Mesenchymal stem cell (in vitro differentiated cells and primary cell): ENCODE data around the gene CBARP.

Experiments used
- DNase-seq: peaks from one replicate; pipeline ENCODE4 v3.0.0-alpha.2; 2013
- H2AFZ ChIP-seq: one replicate; pipeline ENCODE4 v1.6.1; 2013; ENCODE audit warnings: low read depth, mild to moderate bottlenecking, control low read depth, inconsistent platforms, low read length, moderate library complexity
- H2AK5ac ChIP-seq: 2 replicates; pipeline ENCODE4 v1.6.1; 2013; ENCODE audit warnings: low read length, moderate library complexity, mild to moderate bottlenecking, inconsistent platforms; ENCODE audit not compliant: severe bottlenecking
- H2BK120ac ChIP-seq: one replicate; pipeline ENCODE4 v1.6.1; 2013; ENCODE audit warnings: low read depth, mild to moderate bottlenecking, inconsistent platforms, low read length, moderate library complexity
- H2BK12ac ChIP-seq, 2 experiments: one replicate each; pipeline ENCODE4 v1.6.1; 2013; ENCODE audit warnings: inconsistent platforms in 2 of 2, low read length in 2 of 2, mild to moderate bottlenecking in 2 of 2, moderate library complexity in 2 of 2, control low read depth in 1 of 2
- H2BK15ac ChIP-seq: one replicate; pipeline ENCODE4 v1.6.1; 2013; ENCODE audit warnings: mild to moderate bottlenecking, low read depth, inconsistent platforms; ENCODE audit not compliant: poor library complexity, severe bottlenecking
- H2BK5ac ChIP-seq: 2 replicates; pipeline ENCODE4 v1.6.1; 2013; ENCODE audit warnings: low read depth, mild to moderate bottlenecking, low read length, control low read depth, inconsistent platforms; ENCODE audit not compliant: poor library complexity, severe bottlenecking
- H3K14ac ChIP-seq, 2 experiments: one replicate each; pipeline ENCODE4 v1.6.1; 2013; ENCODE audit warnings: inconsistent platforms in 2 of 2, low read length in 2 of 2, control low read depth in 1 of 2, mild to moderate bottlenecking in 1 of 2, moderate library complexity in 1 of 2
- H3K18ac ChIP-seq, 2 experiments: one replicate each; pipeline ENCODE4 v1.6.1; 2013; ENCODE audit warnings: inconsistent platforms in 2 of 2, low read length in 2 of 2, control low read depth in 1 of 2, low read depth in 1 of 2, mild to moderate bottlenecking in 1 of 2
- H3K23ac ChIP-seq, 2 experiments: one replicate each; pipeline ENCODE4 v1.6.1; 2013; ENCODE audit warnings: inconsistent platforms in 2 of 2, low read length in 2 of 2, mild to moderate bottlenecking in 2 of 2, moderate library complexity in 2 of 2, control low read depth in 1 of 2
- H3K27ac ChIP-seq: 2 replicates; pipeline ENCODE4 v1.5.1; 2013; ENCODE audit warnings: mild to moderate bottlenecking, moderate library complexity, low read length, control low read depth, inconsistent platforms; ENCODE audit not compliant: poor library complexity, severe bottlenecking
- H3K27me3 ChIP-seq, 2 experiments: 2 replicates each; pipeline versions ENCODE4 v1.6.1 to v1.7.0; 2013; ENCODE audit warnings: low read length in 2 of 2, mild to moderate bottlenecking in 2 of 2, moderate library complexity in 2 of 2, control low read depth in 1 of 2, inconsistent platforms in 1 of 2; ENCODE audit not compliant: control insufficient read depth in 1 of 2, insufficient read depth in 1 of 2
- H3K36me3 ChIP-seq, 2 experiments: 2 replicates each; pipeline versions ENCODE4 v1.6.1 to v1.7.0; 2013; ENCODE audit warnings: low read length in 2 of 2, control low read depth in 1 of 2, inconsistent platforms in 1 of 2, low read depth in 1 of 2, mild to moderate bottlenecking in 1 of 2; ENCODE audit not compliant: insufficient read depth in 2 of 2, control insufficient read depth in 1 of 2
- H3K4ac ChIP-seq, 2 experiments: one replicate each; pipeline ENCODE4 v1.6.1; 2013; ENCODE audit warnings: inconsistent platforms in 2 of 2, low read length in 2 of 2, mild to moderate bottlenecking in 2 of 2, moderate library complexity in 2 of 2, control low read depth in 1 of 2, low read depth in 1 of 2
- H3K4me1 ChIP-seq: 2 replicates; pipeline ENCODE4 v1.6.1; 2013; ENCODE audit warnings: low read depth, low read length, control low read depth; ENCODE audit not compliant: control insufficient read depth, insufficient read depth
- H3K4me2 ChIP-seq: 2 replicates; pipeline ENCODE4 v1.6.1; 2013; ENCODE audit warnings: low read length, mild to moderate bottlenecking, inconsistent platforms; ENCODE audit not compliant: poor library complexity, severe bottlenecking
- H3K4me3 ChIP-seq, 2 experiments: 2 replicates each; pipeline versions ENCODE4 v1.5.1 to v1.7.0; 2013; ENCODE audit warnings: low read length in 2 of 2, mild to moderate bottlenecking in 2 of 2, control low read depth in 1 of 2, low read depth in 1 of 2; ENCODE audit not compliant: insufficient read depth in 1 of 2
- H3K79me1 ChIP-seq: replicated peaks from 2 replicates; pipeline ENCODE4 v1.6.1; 2013; ENCODE audit warnings: mild to moderate bottlenecking, control low read depth, low read length, inconsistent platforms; ENCODE audit not compliant: poor library complexity, severe bottlenecking
- H3K9ac ChIP-seq: 2 replicates; pipeline ENCODE4 v1.7.0; 2013; ENCODE audit warnings: mild to moderate bottlenecking, low read length, moderate library complexity
- H3K9me3 ChIP-seq: 2 replicates; pipeline ENCODE4 v1.7.0; 2013; ENCODE audit warnings: mild to moderate bottlenecking, low read length; ENCODE audit not compliant: control insufficient read depth
- H4K8ac ChIP-seq: one replicate; pipeline ENCODE4 v1.6.1; 2013; ENCODE audit warnings: inconsistent platforms, mild to moderate bottlenecking, low read length, moderate library complexity
- H4K91ac ChIP-seq: one replicate; pipeline ENCODE4 v1.6.1; 2013; ENCODE audit warnings: mild to moderate bottlenecking, low read length, inconsistent platforms
- whole genome bisulfite sequencing: methylation state at CpG from one replicate; pipeline ENCODE4 v1.1.7; 2013; ENCODE audit warnings: mixed read lengths; 5-methylcytosine and 5-hydroxymethylcytosine counted together

The CBARP gene

GRCh38 chr19:1231729-1232637 is 5.8 kb downstream of the CBARP start:
- Histone ChIP-seq H3K27me3 (no peaks in the 10 kb centered on the region), H3K4me3 (no peak overlapping the region), H2BK15ac (no peak overlapping the region), H3K27ac (peak overlapping the region; percentile 13), H2AK5ac (peak overlapping the region; percentile 17), H3K9ac (peak overlapping the region; percentile 27), H3K14ac (peak overlapping the region in 1 of 2 experiments; percentile 19), H4K8ac (peak overlapping the region; percentile 35), H3K79me1 (peaks cover 31% of the 10 kb centered on the region), H3K4ac (peak overlapping the region in 1 of 2 experiments; percentile 57), H3K4me2 (peak overlapping the region; percentile 10), H3K23ac (peak overlapping the region in 1 of 2 experiments; percentile 47), H3K4me1 (peaks cover 40% of the 10 kb centered on the region), H2BK5ac (no peak overlapping the region), H4K91ac (peak overlapping the region; percentile 35), H2BK120ac (no peak overlapping the region), H3K9me3 (no peaks in the 10 kb centered on the region), H3K18ac (peak overlapping the region in 1 of 2 experiments; percentile 13), H3K36me3 (peaks cover 20 to 86% of the 10 kb centered on the region in 2 experiments), H2AFZ (no peak overlapping the region), H2BK12ac (peak overlapping the region in 1 of 2 experiments; percentile 51)
- WGBS = 84% methylated on average over 15 of the region's 15 CpGs
- DNase-seq = no peak

DNA sequence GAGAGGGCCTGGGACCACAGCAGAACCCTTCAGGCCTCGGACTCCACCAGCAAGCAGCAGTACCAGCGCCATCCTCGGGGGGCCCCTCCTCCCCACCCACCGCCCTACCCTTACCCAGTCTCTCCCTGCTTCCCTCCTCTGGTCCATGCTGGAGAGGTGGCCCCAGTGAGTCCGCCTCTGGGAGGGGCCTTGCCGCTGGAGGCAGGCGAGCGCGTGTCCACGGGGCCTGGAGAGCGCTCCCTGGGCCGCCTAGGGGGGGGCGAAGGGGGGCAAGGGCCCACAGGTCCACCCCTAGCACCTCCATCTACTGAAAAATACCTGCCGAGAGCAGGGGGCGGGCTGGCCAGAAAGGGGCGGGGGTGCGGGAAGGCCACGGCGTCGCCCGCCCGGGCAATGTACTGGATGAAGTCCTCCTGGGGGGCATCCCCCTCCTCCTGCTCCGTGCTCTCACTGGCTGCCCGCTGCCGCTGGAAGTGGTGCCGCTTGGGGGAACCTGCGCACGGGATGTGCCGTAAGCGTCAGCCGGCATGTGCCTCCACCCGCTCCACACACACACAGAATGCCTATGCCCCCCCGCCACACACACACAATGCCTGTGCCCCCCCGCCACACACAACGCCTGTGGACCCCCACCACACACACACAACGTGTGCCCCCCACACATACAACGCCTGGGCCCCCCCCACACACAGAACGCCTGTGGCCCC is 6.9 kb downstream of the CBARP start:
- no peak for DNase-seq
- H3K4me3 ChIP-seq = no peak overlapping the region
- no peak overlapping the region for H3K23ac ChIP-seq
- H3K27me3 ChIP-seq = no peaks in the 10 kb centered on the region
- H3K18ac ChIP-seq = no peak overlapping the region
- no peak overlapping the region for H2AK5ac ChIP-seq
- H2AFZ ChIP-seq = no peak overlapping the region
- no peak overlapping the region for H4K8ac ChIP-seq
- H3K4me1 ChIP-seq = peaks cover 42% of the 10 kb centered on the region
- no peak overlapping the region for H2BK120ac ChIP-seq
- H4K91ac ChIP-seq = no peak overlapping the region
- no peak overlapping the region for H3K9ac ChIP-seq
- peaks cover 27% of the 10 kb centered on the region for H3K79me1 ChIP-seq
- H3K4me2 ChIP-seq = no peak overlapping the region
- no peak overlapping the region for H2BK12ac ChIP-seq
- peak overlapping the region; percentile 35 for H2BK15ac ChIP-seq
- H2BK5ac ChIP-seq = no peak overlapping the region
- 92% methylated on average over 32 of the region's 38 CpGs for WGBS
- no peak overlapping the region for H3K27ac ChIP-seq
- no peak overlapping the region for H3K4ac ChIP-seq
- no peaks in the 10 kb centered on the region for H3K9me3 ChIP-seq
- peaks cover 20 to 96% of the 10 kb centered on the region in 2 experiments for H3K36me3 ChIP-seq
- H3K14ac ChIP-seq = no peak overlapping the region

- Histone ChIP-seq H3K4me1 (peaks cover 39% of the 10 kb centered on the region), H3K14ac (no peak overlapping the region), H3K9me3 (no peaks in the 10 kb centered on the region), H3K79me1 (peaks cover 22% of the 10 kb centered on the region), H3K27ac (no peak overlapping the region), H3K4me3 (no peak overlapping the region), H3K36me3 (peaks cover 14 to 94% of the 10 kb centered on the region in 2 experiments), H2AFZ (no peak overlapping the region), H3K4me2 (no peak overlapping the region), H3K18ac (no peak overlapping the region), H3K27me3 (no peaks in the 10 kb centered on the region), H2BK12ac (no peak overlapping the region), H2BK5ac (no peak overlapping the region), H2AK5ac (no peak overlapping the region), H2BK120ac (no peak overlapping the region), H4K91ac (no peak overlapping the region), H4K8ac (no peak overlapping the region), H3K23ac (no peak overlapping the region), H3K4ac (no peak overlapping the region), H2BK15ac (no peak overlapping the region), H3K9ac (no peak overlapping the region)
- 95% methylated on average over 52 of the region's 61 CpGs for WGBS
- no peak for DNase-seq
Observed at GRCh38 chr19:1229924-1230782, 7.7 kb downstream of the CBARP start.
